ENCODE results near the gene LMAN2. TPM values are rescaled to one million over a fixed set of nuclear protein-coding genes. Genes with fewer than 3 reads are reported as not detected.

LMAN2 gene
- total and polyA plus RNA-seq, 12 donors: 46.3 to 215 (median 56.3) TPM

DNA sequence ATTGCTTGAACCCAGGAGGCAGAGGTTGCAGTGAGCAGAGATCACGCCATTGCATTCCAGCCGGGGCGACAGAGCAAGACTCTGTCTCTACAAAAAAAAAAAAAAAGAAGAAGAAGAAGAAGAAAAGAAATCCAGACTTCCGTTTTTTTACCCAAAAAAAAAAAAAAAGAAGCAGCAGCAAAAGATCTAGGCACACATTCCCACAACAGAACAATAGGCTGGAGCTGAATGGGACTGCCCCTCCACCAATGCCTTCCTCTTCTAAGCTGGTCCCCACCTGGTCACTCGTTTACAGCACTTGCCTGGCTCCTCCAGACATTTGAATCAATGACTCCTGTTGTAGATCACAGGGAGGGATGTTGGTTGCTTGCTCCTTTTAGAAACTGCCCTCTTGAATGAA, 1.6 kb upstream of the LMAN2 start:
- WGBS, 2 donors: 80 to 82% methylated on average over 5 of the region's 5 CpGs
- Histone ChIP-seq H3K27ac (no peak overlapping the region), H3K4me1 (peaks cover 7 to 76% (median 29%) of the 10 kb centered on the region in 9 donors), H3K36me3 (peaks cover 0 to 21% (median 5%) of the 10 kb centered on the region in 9 donors), H3K27me3 (no peaks in the 10 kb centered on the region), H3K4me3 (no peak overlapping the region), H3K9me3 (peaks cover 0 to 5% (median 0%) of the 10 kb centered on the region in 11 donors)
- ATAC-seq: no peak
- TF ChIP-seq, protein P1, sequence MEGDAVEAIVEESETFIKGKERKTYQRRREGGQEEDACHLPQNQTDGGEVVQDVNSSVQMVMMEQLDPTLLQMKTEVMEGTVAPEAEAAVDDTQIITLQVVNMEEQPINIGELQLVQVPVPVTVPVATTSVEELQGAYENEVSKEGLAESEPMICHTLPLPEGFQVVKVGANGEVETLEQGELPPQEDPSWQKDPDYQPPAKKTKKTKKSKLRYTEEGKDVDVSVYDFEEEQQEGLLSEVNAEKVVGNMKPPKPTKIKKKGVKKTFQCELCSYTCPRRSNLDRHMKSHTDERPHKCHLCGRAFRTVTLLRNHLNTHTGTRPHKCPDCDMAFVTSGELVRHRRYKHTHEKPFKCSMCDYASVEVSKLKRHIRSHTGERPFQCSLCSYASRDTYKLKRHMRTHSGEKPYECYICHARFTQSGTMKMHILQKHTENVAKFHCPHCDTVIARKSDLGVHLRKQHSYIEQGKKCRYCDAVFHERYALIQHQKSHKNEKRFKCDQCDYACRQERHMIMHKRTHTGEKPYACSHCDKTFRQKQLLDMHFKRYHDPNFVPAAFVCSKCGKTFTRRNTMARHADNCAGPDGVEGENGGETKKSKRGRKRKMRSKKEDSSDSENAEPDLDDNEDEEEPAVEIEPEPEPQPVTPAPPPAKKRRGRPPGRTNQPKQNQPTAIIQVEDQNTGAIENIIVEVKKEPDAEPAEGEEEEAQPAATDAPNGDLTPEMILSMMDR (IDR thresholded peaks at IDR 0.05): no peak
- intact Hi-C loops (cut with DNase I): loop anchor here in 2 of 10 donors (5.0 kb wide), 2 partner anchors 36 to 221 kb away; partner anchors contain the start of gene NSD1 (in 1 of the 2)
- DNase-seq: no peak

DNA sequence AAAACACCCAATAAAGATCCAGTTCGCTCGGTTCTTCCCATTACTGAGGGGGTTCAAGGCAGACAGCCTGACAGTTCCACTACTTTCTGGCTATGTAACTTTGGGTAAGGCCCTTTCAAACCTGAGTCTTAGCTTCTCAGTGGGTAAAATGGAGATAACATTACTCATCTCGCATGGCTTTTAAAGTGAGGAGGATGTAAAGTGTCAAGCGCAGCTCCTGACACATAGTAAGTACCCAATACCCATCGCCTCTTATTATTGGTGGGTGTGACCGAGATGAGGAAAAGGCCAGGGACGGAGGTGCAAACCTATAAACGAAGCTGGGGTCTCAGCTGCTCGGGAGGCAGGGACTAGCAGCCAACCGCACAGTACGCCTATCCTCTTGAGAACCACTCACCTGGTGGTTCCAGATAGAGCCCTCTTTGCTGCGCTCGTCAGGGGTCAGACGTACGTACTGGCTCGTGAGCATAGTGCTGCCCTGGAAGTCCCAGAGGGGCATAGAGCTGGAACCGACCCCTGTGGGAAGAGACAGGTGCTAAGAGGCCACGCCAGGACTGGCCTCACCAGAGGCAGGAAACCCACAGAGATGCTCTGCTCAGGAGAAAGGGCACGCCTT, 584 bp downstream of the LMAN2 start:
- Histone ChIP-seq H3K4me3 (peak overlapping the region; percentile 53 to 100 (median 85)), H3K36me3 (peaks cover 0 to 42% (median 5%) of the 10 kb centered on the region in 9 donors), H3K4me1 (peaks cover 7 to 72% (median 32%) of the 10 kb centered on the region in 9 donors), H3K9me3 (peaks cover 0 to 5% (median 0%) of the 10 kb centered on the region in 11 donors), H3K27ac (peak overlapping the region; percentile 74 to 98 (median 92)), H3K27me3 (no peaks in the 10 kb centered on the region)
- DNase-seq (no peak), ATAC-seq (peak in 3 of 8 donors; percentile 22 to 42 (median 25))
- intact Hi-C loops (cut with DNase I): loop anchor here in 2 of 10 donors (5.0 kb wide), 2 partner anchors 34 to 219 kb away; partner anchors contain the start of gene NSD1 (in 1 of the 2)
- TF ChIP-seq, protein P1 (IDR thresholded peaks at IDR 0.05): no peak
- WGBS, 2 donors: 14% methylated on average over 19 of the region's 19 CpGs

- intact Hi-C loops (cut with DNase I): loop anchor here in 2 of 10 donors (5.0 kb wide), 2 partner anchors 32 to 217 kb away; partner anchors contain the start of gene NSD1 (in 1 of the 2)
- H3K4me1 ChIP-seq: peaks cover 7 to 61% (median 32%) of the 10 kb centered on the region in 9 donors
These were observed 1.7 kb downstream of the LMAN2 start for GRCh38 chr5:177349762-177350161.

DNA sequence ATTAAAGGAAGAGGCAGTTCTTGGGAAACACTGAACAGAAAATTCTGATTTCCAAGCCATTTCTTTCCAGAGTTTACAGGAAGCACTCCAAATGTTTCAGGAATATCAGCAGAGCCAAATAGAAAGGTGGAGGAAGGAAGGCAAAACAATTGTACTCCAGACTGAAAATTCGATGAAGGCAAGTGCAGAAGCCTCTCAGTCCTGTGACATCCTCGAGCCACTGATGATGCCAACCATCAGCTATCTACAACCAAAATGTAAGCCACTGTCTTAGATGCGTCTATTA, 2.2 kb downstream of the LMAN2 start:
- H3K36me3 ChIP-seq: peaks cover 0 to 57% (median 5%) of the 10 kb centered on the region in 9 donors
- no peaks in the 10 kb centered on the region for H3K9me3 ChIP-seq
- H3K4me3 ChIP-seq: no peak overlapping the region
- H3K4me1 ChIP-seq: peaks cover 7 to 57% (median 32%) of the 10 kb centered on the region in 9 donors
- TF ChIP-seq, protein P1 (IDR thresholded peaks at IDR 0.05): no peak
- H3K27me3 ChIP-seq: no peaks in the 10 kb centered on the region
- DNase-seq (no peak), ATAC-seq (no peak)
- intact Hi-C loops (cut with DNase I): no loop called here
- WGBS, 2 donors: 64 to 71% methylated on average over 3 of the region's 3 CpGs
- H3K27ac ChIP-seq: no peak overlapping the region

More at GRCh38 chr5:177349762-177350161, 1.7 kb downstream of the LMAN2 start:
- WGBS, 2 donors: 89 to 93% methylated on average over 5 of the region's 5 CpGs
- H3K9me3 ChIP-seq: no peaks in the 10 kb centered on the region
- no peaks in the 10 kb centered on the region for H3K27me3 ChIP-seq
- peak overlapping the region in 3 of 10 donors; percentile 80 to 100 (median 86) for H3K4me3 ChIP-seq
- ATAC-seq: no peak
- H3K27ac ChIP-seq: no peak overlapping the region
- TF ChIP-seq, protein P1 (IDR thresholded peaks at IDR 0.05): no peak
- DNase-seq: no peak
- H3K36me3 ChIP-seq: peaks cover 0 to 52% (median 5%) of the 10 kb centered on the region in 9 donors
